Caco-2 (cell line): ENCODE measurements around the gene ATP6V0C. TPM values are rescaled to one million over a fixed set of nuclear protein-coding genes. Genes with fewer than 3 reads are reported as not detected.
"Not testable (repeated sequence)": the region's sequence is repeated elsewhere in the genome, so short reads cannot be mapped to it uniquely, and the experiment has no call there.

Experiments used
- BruUV-seq: library from RNA; stranded (reverse); fragments of 400-500 nt; replicated peaks from 2 replicates; lab custom pipeline; 2021; lab: Mats Ljungman, UMichigan
- CTCF ChIA-PET: fragments of 300-600 bp; sonication (Branson Sonifier 250); formaldehyde crosslinking; loops from one replicate; lab custom pipeline; 2022; ENCODE audit warnings: antibody characterized with exemption; lab: Charles Lee
- POLR2A ChIA-PET: fragments of 300-600 bp; sonication (Branson Sonifier 250); formaldehyde crosslinking; loops from one replicate; lab custom pipeline; 2022; ENCODE audit warnings: antibody characterized with exemption; lab: Charles Lee
- DNase-seq, 2 experiments: peaks; one replicate each; pipeline versions ENCODE4 v3.0.0 to v3.0.0-alpha.2; 2020 to 2022
- H3K27me3 ChIP-seq: replicated peaks from 2 replicates; pipeline ENCODE4 v1.6.0; 2011; ENCODE audit warnings: low read length; ENCODE audit not compliant: control insufficient read depth, insufficient read depth
- H3K36me3 ChIP-seq: 2 replicates; pipeline ENCODE4 v1.5.1; 2011; ENCODE audit warnings: low read length; ENCODE audit not compliant: control insufficient read depth, insufficient read depth
- H3K4me1 ChIP-seq: fragments of 250-450 bp; sonication (Bioruptor Pico); 2 replicates; pipeline ENCODE4 v1.5.1; 2020; ENCODE audit warnings: mild to moderate bottlenecking
- H3K4me3 ChIP-seq: 2 replicates; pipeline ENCODE4 v1.5.1; 2011; ENCODE audit warnings: low read depth, mild to moderate bottlenecking, control low read depth, low read length
- H3K9me3 ChIP-seq: fragments of 250-450 bp; sonication (Bioruptor Pico); 2 replicates; pipeline ENCODE4 v1.5.1; 2020; ENCODE audit warnings: mild to moderate bottlenecking, moderate library complexity
- H3K27ac Mint-ChIP-seq: one replicate; pipeline ENCODE4 v1.8.0; 2022; ENCODE audit warnings: mixed read lengths; ENCODE audit not compliant: unreplicated experiment
- H3K27me3 Mint-ChIP-seq: one replicate; pipeline ENCODE4 v1.8.0; 2022; ENCODE audit warnings: mixed read lengths; ENCODE audit not compliant: insufficient read depth, unreplicated experiment
- H3K36me3 Mint-ChIP-seq: one replicate; pipeline ENCODE4 v1.8.0; 2022; ENCODE audit warnings: mild to moderate bottlenecking, mixed read lengths; ENCODE audit not compliant: insufficient read depth, unreplicated experiment
- H3K4me1 Mint-ChIP-seq: one replicate; pipeline ENCODE4 v1.8.0; 2022; ENCODE audit warnings: low read depth, mixed read lengths; ENCODE audit not compliant: unreplicated experiment
- H3K4me3 Mint-ChIP-seq: one replicate; pipeline ENCODE4 v1.8.0; 2022; ENCODE audit warnings: mild to moderate bottlenecking, moderate library complexity, mixed read lengths; ENCODE audit not compliant: unreplicated experiment
- H3K9me3 Mint-ChIP-seq: one replicate; pipeline ENCODE4 v1.8.0; 2022; ENCODE audit warnings: mixed read lengths; ENCODE audit not compliant: unreplicated experiment
- intact Hi-C: fragments of 100-400 bp; cut with micrococcal nuclease; formaldehyde crosslinking; loops from one replicate; pipeline ENCODE4 v1.10.0; 2022; ENCODE audit not compliant: unreplicated experiment
- total RNA-seq: library from RNA; stranded (reverse); gene quantifications from 2 replicates; pipeline ENCODE4 v1.2.3, GENCODE V29; 2022
- TF ChIP-seq, protein P1 (sequence below), 2 experiments: fragments of 200-600 bp in 1 of 2; IDR thresholded peaks; 1 replicate in 1 of 2; 2 replicates in 1 of 2; pipeline versions ENCODE4 v1.5.1 to v1.8.0; 2011 to 2022; ENCODE audit warnings: antibody characterized with exemption in 1 of 2, control low read depth in 1 of 2, inconsistent platforms in 1 of 2, low read depth in 1 of 2, low read length in 1 of 2, mild to moderate bottlenecking in 1 of 2, moderate library complexity in 1 of 2; ENCODE audit not compliant: insufficient read depth in 1 of 2, severe bottlenecking in 1 of 2, unreplicated experiment in 1 of 2

Gene ATP6V0C
- total RNA-seq, 1 experiment from 2014 or later: 200 TPM

DNA sequence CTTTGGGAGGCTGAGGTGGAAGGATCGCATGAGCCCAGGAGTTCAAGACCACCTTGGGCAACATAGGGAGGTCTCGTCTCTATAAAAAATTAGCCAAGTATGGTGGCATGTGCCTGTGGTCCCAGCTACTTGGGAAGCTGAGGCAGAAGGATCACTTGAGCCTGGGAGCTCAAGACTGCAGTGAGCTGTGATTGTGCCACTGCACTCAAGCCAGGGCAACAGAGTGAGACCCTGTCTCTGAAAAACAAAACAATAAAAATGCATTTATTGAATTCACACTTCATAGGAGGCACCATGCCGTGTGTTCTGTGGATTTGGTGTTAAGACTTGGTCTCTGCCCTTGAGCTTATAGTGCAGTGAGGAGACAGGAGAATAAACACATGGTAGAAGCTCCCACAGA lies 36.4 kb upstream of the ATP6V0C start:
- Mint-ChIP-seq H3K36me3 (peaks cover 16% of the 10 kb centered on the region), H3K27me3 (no peaks in the 10 kb centered on the region), H3K27ac (no peak overlapping the region), H3K4me1 (peaks cover 5% of the 10 kb centered on the region), H3K4me3 (no peak overlapping the region), H3K9me3 (no peaks in the 10 kb centered on the region)
- Histone ChIP-seq H3K27me3 (no peaks in the 10 kb centered on the region), H3K4me3 (no peak overlapping the region), H3K36me3 (no peaks in the 10 kb centered on the region), H3K9me3 (no peaks in the 10 kb centered on the region), H3K4me1 (peaks cover 14% of the 10 kb centered on the region)
- CTCF ChIA-PET: interaction anchor here (0.6 kb wide), 2 partner anchors 24 to 46 kb away, joined by 3 to 4 read pairs; no protein-coding TSS in a partner anchor
- DNase-seq: no peak
- POLR2A ChIA-PET: interaction anchor here (0.5 to 0.6 kb wide), 2 partner anchors 36 to 38 kb away, joined by 3 to 4 read pairs; no protein-coding TSS in a partner anchor
- intact Hi-C loops: no loop called here
- TF ChIP-seq, protein P1, sequence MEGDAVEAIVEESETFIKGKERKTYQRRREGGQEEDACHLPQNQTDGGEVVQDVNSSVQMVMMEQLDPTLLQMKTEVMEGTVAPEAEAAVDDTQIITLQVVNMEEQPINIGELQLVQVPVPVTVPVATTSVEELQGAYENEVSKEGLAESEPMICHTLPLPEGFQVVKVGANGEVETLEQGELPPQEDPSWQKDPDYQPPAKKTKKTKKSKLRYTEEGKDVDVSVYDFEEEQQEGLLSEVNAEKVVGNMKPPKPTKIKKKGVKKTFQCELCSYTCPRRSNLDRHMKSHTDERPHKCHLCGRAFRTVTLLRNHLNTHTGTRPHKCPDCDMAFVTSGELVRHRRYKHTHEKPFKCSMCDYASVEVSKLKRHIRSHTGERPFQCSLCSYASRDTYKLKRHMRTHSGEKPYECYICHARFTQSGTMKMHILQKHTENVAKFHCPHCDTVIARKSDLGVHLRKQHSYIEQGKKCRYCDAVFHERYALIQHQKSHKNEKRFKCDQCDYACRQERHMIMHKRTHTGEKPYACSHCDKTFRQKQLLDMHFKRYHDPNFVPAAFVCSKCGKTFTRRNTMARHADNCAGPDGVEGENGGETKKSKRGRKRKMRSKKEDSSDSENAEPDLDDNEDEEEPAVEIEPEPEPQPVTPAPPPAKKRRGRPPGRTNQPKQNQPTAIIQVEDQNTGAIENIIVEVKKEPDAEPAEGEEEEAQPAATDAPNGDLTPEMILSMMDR (IDR thresholded peaks at IDR 0.05; ENCODE audit: insufficient read depth in 1 of 2, low read depth in 1 of 2, low read length in 1 of 2, severe bottlenecking in 1 of 2, unreplicated experiment in 1 of 2): no peak
- no TSS peak for BruUV-seq

- Mint-ChIP-seq H3K27me3 (no peaks in the 10 kb centered on the region), H3K36me3 (peaks cover 16% of the 10 kb centered on the region), H3K4me3 (no peak overlapping the region), H3K9me3 (no peaks in the 10 kb centered on the region), H3K27ac (no peak overlapping the region), H3K4me1 (peaks cover 1% of the 10 kb centered on the region)
- BruUV-seq: no TSS peak
- Histone ChIP-seq H3K4me3 (no peak overlapping the region), H3K4me1 (peaks cover 6% of the 10 kb centered on the region; the same call in 1 of the 2 replicates), H3K36me3 (no peaks in the 10 kb centered on the region), H3K9me3 (no peaks in the 10 kb centered on the region), H3K27me3 (no peaks in the 10 kb centered on the region)
- TF ChIP-seq, protein P1 (IDR thresholded peaks at IDR 0.05; ENCODE audit: insufficient read depth in 1 of 2, low read depth in 1 of 2, low read length in 1 of 2, severe bottlenecking in 1 of 2, unreplicated experiment in 1 of 2): no peak
- POLR2A ChIA-PET: no interaction called here
- intact Hi-C loops: no loop called here
- DNase-seq: no peak
- CTCF ChIA-PET: no interaction called here
These were observed 35.5 kb upstream of the ATP6V0C start for GRCh38 chr16:2478279-2478678.

DNA sequence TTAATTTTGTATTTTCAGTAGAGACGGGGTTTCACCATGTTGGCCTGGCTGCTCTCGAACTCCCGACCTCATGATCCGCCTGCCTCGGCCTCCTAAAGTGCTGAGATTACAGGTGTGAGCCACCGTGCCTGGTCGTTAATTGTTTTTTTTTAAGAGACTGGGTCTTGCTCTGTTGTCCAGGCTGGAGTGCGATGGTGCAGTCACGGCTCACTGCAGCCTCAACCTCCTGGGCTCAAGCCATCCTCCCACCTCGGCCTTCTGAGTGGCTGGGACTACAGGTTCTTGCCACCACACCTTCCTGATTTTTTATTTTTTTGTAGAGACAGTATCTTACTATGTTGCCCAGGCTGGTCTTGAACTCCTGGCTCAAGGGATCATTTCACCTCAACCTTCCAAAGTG lies 33.8 kb upstream of the ATP6V0C start:
- BruUV-seq, H3K27me3 ChIP-seq, H3K27me3 Mint-ChIP-seq, H3K4me1 ChIP-seq, CTCF ChIA-PET, H3K9me3 ChIP-seq, H3K27ac Mint-ChIP-seq, H3K36me3 ChIP-seq, intact Hi-C loops, H3K4me3 ChIP-seq, H3K9me3 Mint-ChIP-seq, POLR2A ChIA-PET, H3K4me3 Mint-ChIP-seq, DNase-seq: not testable (repeated sequence)
- Mint-ChIP-seq H3K36me3 (peaks cover 22% of the 10 kb centered on the region), H3K4me1 (peaks cover 14% of the 10 kb centered on the region)
